Amniotic epithelial cell (primary cell): ENCODE results near the gene PRPSAP2.
"Not testable (repeated sequence)": the region's sequence is repeated elsewhere in the genome, so short reads cannot be mapped to it uniquely, and the experiment has no call there.

Experiments used
- DNase-seq: peaks from one replicate; pipeline ENCODE4 v3.0.0-alpha.2; 2010; ENCODE audit warnings: low read depth

The PRPSAP2 gene, protein sequence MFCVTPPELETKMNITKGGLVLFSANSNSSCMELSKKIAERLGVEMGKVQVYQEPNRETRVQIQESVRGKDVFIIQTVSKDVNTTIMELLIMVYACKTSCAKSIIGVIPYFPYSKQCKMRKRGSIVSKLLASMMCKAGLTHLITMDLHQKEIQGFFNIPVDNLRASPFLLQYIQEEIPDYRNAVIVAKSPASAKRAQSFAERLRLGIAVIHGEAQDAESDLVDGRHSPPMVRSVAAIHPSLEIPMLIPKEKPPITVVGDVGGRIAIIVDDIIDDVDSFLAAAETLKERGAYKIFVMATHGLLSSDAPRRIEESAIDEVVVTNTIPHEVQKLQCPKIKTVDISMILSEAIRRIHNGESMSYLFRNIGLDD

DNA sequence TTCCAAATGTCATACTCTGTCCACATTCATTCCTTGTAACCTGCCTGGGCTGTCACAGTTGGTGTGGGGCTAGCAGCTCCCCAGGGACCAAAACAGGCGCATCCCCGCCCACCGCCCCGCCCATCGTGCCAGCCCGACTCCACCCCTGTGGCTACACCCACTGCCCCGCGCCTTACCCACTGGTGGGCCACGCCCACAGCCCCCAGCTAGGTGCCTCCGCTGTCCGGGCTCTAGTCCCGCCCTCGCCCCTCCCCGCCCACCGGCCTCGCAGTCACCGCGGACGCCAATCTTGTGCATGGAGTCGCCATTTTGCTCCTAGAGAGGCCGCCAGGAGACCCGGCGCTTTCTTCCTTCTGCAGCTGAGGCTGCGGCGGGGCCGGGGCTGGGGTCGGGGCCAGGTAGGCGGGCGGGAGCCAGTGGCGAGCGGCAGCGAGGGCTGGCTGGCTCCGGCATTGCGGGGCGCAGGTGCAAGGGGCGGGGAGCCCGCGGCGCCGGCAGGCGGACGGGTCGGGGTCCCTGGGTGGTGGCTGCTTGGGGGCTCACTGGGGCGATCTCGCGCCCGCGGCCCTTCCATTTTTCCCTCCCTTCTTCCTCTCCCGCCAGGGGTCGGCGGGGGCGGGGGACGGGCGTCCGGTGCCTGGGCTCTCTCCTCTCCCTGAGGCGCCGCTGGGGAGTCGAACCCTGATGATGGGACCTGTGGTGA, at the start of gene PRPSAP2:
Gene PRPSAP2 (plus strand): TSS at position 268 of the 703 bp plus-strand sequence. CDS start 7,703 bp downstream, outside the sequence.
- peak; percentile 87 for DNase-seq

DNA sequence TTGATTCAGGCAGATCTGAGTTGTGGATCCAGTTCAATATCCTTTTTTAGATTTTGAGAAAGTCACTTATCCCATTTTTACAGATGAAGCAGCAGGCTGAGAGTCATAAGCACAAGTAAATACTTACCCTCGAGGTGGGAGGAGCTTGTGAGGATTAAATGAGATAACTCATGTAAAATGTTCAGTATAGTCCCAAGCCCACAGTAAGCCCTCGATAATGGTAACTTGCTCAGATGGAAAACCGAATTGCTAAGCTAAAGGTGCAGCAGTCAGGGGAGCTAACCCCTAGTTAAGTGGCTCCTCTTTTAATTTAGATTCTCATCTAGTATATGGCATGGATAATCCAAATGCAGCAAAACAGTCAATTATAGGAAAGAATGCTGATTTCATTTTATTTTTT, 42.0 kb upstream of the PRPSAP2 start:
- not testable (repeated sequence) for DNase-seq

DNA sequence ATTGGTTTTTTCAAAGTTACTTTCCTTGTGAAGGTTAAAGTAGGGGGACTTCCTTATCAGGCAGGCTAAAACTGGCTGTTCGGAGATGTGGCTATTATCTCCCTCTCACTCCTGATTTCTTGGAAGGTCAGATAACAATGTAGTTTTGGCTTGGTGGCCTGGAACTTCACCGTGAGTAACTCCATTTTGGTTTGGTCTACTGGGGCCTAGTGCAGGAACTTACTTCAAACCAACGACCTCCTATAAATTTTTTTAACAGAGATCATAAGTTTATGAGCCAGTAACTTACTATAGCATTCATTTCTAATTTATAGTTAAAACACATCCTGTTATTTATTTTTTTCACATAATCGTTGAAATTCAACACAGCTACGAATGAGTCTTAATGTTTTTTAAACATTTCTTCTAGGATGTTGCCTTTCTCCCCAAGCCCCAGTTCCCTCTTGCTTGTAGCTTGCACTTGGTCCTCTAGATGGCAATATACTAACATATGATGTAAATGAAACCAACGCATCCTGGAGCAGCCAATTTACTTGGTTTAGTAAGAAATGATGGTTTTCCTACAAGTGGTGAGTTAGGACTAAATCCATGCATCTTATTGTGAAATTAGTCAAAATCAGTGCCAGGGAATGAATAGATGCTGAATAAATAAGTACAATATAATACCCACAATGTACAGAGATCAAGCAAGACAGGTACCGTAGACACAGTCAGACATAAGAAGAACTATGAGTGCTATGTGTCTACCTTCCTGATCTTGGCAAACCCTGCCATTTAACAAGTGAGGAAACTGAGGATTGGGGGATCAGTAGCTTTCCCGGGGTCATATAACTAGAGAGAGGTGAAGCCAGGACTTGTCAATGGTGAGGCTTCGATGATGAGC, 41.2 kb upstream of the PRPSAP2 start:
- peak; percentile 81 for DNase-seq

GRCh38 chr17:18821430-18821829, 36.5 kb upstream of the PRPSAP2 start:
- not testable (repeated sequence) for DNase-seq

- DNase-seq = not testable (repeated sequence)
Measured at GRCh38 chr17:18827613-18828012, 30.3 kb upstream of the PRPSAP2 start.

GRCh38 chr17:18848501-18848900, 9.4 kb upstream of the PRPSAP2 start:
- no peak for DNase-seq

DNA sequence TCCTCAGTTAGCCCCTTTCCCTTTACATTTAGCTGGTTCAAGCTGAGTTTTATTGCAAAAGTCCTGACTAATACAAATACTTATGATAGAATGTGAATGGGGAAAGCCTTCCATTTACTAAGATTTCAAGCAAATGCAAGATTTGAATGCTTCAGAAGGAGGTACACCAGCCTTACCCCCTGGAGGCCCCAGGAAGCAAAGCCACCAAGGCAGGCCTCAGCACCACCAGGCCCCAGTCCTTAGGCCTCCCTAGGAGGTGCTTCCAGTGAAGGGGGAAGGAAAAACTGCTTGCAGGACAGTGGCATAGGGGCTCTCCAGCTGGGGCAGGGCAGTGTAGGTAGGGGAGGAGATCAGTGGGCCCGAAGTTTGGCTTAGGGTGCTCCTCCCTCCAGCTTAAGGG, 7.3 kb upstream of the PRPSAP2 start:
- no peak for DNase-seq

- DNase-seq = no peak
Measured at GRCh38 chr17:18851201-18851600, 6.7 kb upstream of the PRPSAP2 start.

- DNase-seq = no peak
Measured at GRCh38 chr17:18854956-18855355, 3.0 kb upstream of the PRPSAP2 start.

GRCh38 chr17:18855831-18856569, 1.9 kb upstream of the PRPSAP2 start:
- peak; percentile 92 for DNase-seq

DNA sequence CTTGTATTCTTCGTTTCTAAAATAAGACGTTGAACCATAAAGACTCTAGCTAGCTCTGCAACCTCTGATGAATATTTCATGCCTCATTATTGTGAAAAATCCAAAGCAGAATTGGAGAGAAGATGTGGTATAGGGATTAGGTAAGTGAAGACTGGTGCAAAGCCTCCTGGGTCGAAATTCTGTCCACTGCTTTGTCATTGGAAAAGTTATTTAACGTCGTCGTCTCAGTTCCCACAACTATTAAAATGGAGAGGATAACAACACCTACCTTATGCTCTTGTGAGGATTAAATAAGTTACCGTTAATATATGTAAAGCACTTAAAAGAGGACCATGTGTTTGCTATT, 1.4 kb upstream of the PRPSAP2 start:
- DNase-seq = no peak

DNA sequence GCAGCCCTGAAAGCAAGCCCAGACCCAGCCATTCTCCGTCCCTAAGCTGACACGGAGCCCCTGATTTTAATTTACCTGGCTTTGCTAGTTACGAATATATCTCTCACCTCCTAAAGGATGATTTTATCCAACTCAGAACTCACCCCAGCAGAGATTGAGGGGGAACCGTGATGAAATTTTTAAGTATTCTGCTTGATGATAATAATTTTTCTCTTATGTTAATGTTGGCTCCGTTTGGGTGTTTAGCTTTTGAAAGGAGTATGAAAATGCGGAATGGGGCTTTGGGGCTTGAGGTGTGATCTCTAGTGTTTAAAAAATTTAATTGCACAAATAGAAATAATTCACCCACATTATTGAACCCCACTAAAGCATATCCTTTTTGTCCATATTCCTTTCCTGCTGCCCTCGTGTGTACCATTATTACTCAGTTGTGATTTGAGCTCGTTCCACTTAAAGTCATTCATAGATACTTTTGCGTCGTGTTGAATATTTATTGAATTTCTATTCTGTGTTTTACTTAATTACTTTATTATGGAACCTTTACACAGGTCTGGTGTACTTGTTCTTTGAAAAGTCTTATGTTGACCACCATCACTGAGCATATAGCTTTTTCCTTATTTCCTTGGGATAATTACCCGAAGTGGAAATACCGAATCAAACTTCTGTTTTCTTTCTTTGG, 775 bp downstream of the PRPSAP2 start:
- DNase-seq = no peak

- DNase-seq = peak; percentile 91
Measured at GRCh38 chr17:18859256-18859655, 1.3 kb downstream of the PRPSAP2 start.

DNA sequence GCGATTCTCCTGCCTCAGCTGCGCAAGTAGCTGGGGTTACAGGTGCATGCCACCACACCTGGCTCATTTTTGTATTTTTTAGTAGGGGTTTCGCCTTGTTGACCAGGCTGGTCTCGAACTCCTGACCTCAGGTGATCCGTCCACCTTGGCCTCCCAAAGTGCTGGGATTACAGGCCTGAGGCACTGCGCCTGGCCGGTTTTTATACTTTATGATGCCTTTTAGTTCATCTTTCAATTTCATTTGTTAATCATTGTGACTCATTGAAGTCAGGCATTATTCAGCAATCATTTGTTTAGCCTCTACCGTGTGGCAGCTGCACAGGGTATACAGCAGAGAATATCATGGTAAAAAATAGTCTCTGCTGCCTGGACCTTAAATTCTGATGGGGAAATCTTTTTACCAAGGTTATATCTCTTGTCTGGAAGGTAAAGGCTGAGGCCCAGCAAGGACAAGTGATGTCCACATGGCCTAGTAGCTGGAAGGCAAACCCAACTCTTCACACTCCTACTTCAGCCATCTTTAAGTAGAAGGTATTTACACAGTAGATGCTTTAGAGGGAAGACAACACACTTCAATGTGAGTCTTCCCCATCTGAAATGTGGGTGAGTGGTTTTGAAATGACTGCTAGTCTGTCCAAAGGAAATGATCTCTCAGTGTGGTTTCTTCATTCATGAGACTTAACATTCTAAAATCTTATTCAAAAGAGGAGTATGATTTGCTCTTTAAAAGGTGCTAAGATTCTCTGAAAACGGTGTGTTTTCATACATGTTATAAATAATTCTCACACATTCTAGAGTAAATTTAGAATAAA, 2.4 kb downstream of the PRPSAP2 start:
- DNase-seq = no peak

DNA sequence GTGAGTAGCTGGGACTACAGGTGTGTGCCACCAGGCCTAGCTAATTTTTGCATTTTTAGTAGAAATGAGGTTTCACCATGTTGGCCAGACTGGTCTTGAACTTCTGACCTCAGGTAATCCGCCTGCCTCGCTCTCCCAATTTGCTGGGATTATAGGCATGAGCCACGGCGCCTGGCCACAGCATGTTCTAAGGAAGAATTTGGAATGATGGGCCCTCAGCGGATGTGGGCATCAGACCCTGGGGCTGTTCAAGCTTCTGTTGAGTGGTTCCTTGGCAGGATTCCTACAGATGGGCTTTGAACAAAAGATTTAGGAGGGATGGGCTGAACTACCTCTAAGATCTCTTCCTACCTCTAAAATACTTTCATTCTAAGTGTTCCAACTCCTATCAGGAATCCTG, 4.1 kb downstream of the PRPSAP2 start:
- no peak for DNase-seq

- not testable (repeated sequence) for DNase-seq
Measured at GRCh38 chr17:18864996-18865395, 7.1 kb downstream of the PRPSAP2 start.

DNA sequence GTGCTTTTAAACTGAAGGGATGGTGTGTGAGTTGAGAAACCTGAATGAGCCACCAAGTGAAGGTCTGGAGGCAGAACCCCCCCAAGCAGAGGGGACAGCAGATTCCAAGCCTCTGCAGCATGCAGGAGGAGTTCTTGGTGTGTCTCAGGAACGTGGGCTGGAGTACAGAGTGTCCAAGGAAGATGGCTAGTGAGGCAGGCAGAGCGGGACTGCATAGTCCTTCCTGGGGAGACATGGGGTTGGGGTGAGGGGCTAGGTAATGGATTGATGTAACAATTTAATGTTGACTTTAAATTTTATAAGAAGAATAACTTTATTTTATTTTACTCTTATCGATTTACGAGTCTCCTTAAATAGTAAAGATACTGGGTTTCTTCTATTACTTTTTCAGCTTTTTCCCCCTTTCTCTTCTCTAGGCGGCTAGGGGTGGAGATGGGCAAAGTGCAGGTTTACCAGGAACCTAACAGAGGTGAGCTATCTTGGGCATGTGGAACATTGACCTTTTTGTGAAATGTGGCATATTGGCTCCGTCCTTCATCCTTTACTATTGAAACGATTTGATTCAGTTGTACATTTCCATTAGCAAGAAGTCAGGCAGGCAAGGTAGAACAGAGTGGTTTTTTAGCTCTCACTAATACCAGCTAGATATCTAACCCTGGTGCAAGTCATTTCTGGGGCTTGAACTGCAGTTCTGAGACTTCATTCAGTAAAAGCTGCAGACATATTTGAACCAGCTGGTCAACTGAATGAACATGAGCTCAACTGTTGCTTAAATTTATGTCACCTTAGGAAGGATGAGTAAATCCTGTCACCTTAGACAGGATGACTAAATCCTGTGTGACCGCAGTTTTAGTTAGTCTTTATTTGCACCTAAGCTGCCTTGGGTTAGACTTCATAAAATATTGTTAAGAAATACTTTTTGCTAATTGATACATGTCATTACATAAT, 9.2 kb downstream of the PRPSAP2 start:
- DNase-seq = no peak

GRCh38 chr17:18877104-18877645, 19.2 kb downstream of the PRPSAP2 start:
- DNase-seq = peak; percentile 27

DNA sequence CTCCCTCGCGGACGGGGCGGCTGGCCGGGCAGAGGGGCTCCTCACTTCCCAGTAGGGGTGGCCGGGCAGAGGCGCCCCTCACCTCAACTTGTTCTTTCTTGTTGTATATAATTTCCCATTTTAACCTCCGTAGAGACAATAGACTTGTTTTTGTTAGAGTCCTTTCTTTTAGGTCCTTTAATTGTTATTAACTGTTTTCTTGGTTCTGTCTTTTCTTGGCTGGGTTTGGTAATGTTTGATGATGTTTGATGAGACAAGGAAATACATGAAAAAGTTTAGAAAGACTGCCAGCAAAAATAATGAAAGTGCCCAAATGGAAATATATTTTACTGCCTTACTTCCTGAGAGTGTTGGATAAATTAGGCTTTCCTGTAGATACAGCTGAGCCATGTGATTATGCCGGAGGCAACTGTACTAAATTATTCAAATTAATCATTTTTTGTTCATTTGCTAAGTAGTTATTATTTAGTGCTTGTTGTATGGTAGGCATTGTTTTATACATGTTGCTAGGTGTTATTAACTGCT, 30.9 kb downstream of the PRPSAP2 start:
- no peak for DNase-seq
